Spleen (tissue), 7 donors: ENCODE results near the gene ZNF296.

Source experiments
- CTCF ChIP-seq, 11 experiments: fragments of 200-600 bp in 7 of 11; fragments of 450-650 bp in 4 of 11; sonication (generic) in 4 of 11; IDR thresholded peaks in 8 of 11; conservative IDR thresholded peaks in 3 of 11; 1 replicate in 7 of 11; 2 replicates in 4 of 11; pipeline versions ENCODE4 v1.4.0 to v1.8.0; 2016 to 2021; ENCODE audit warnings: antibody characterized with exemption in 11 of 11, inconsistent platforms in 4 of 11, mild to moderate bottlenecking in 1 of 11
- POLR2A ChIP-seq, 3 donors: fragments of 450-650 bp; IDR thresholded peaks; one replicate each; pipeline ENCODE4 v1.5.1; 2017; ENCODE audit warnings: antibody characterized with exemption in 3 of 3, mild to moderate bottlenecking in 1 of 3
- POLR2AphosphoS5 ChIP-seq, 3 donors: sonication (generic); formaldehyde crosslinking; IDR thresholded peaks; one replicate each; pipeline ENCODE4 v1.5.1; 2017; ENCODE audit warnings: antibody characterized with exemption in 3 of 3
- donor health status: DM: no; HTN: no; CAD: no; lungs with moderate emphysema.
- donor health status: DM: no; HTN: no; CAD: no.
- donor health status: DM: no; HTN: no; CAD: no.

- TF ChIP-seq CTCF (IDR thresholded peaks at IDR 0.05 in 8 of 11, conservative IDR thresholded peaks at IDR 0.05 in 3 of 11), result no peak
- no peak for TF ChIP-seq POLR2A (IDR thresholded peaks at IDR 0.05)
- no peak for TF ChIP-seq POLR2AphosphoS5 (IDR thresholded peaks at IDR 0.05)
These were observed 14.3 kb downstream of the ZNF296 start for GRCh38 chr19:45061965-45062364.
